Measurements from ENCODE around the gene ZFYVE28. TPM values are rescaled to one million over a fixed set of nuclear protein-coding genes. Genes with fewer than 3 reads are reported as not detected.

The ZFYVE28 gene
- total RNA-seq, 1 donor, result 10.5 TPM

- H3K27ac ChIP-seq (ENCODE audit: low read depth, low read length), result no peak overlapping the region
- H3K4me2 ChIP-seq (ENCODE audit: insufficient read depth, low read length), result no peak overlapping the region
- H3K79me2 ChIP-seq (ENCODE audit: insufficient read depth, low read length), result peaks cover 11% of the 10 kb centered on the region
- H4K20me1 ChIP-seq (ENCODE audit: insufficient read depth, low read length), result peaks cover 33% of the 10 kb centered on the region
- no peak overlapping the region for H2AFZ ChIP-seq (ENCODE audit: low read length)
- peak; percentile 81 for DNase-seq (ENCODE audit: insufficient read length, low spot score, missing footprints)
- peaks cover 7% of the 10 kb centered on the region for H3K4me1 ChIP-seq (ENCODE audit: insufficient read depth, low read length)
- TF ChIP-seq CTCF (IDR thresholded peaks at IDR 0.05; ENCODE audit: extremely low read depth, low read depth, low read length), result no peak
- H3K36me3 ChIP-seq (ENCODE audit: insufficient read depth, low read length), result peaks cover 22% of the 10 kb centered on the region
- no peaks in the 10 kb centered on the region for H3K27me3 ChIP-seq (ENCODE audit: insufficient read depth, low read length)
- H3K4me3 ChIP-seq (ENCODE audit: insufficient read depth, low read length), result no peak overlapping the region
- no peaks in the 10 kb centered on the region for H3K9me3 ChIP-seq (ENCODE audit: low read depth, low read length)
Observed at GRCh38 chr4:2248821-2249261, 169.6 kb downstream of the ZFYVE28 start.

- DNase-seq (ENCODE audit: insufficient read length, low spot score, missing footprints), result peak; percentile 73
- no peak overlapping the region for H3K4me2 ChIP-seq (ENCODE audit: insufficient read depth, low read length)
- peaks cover 26% of the 10 kb centered on the region for H4K20me1 ChIP-seq (ENCODE audit: insufficient read depth, low read length)
- no peaks in the 10 kb centered on the region for H3K27me3 ChIP-seq (ENCODE audit: insufficient read depth, low read length)
- peaks cover 18% of the 10 kb centered on the region for H3K36me3 ChIP-seq (ENCODE audit: insufficient read depth, low read length)
- TF ChIP-seq CTCF (IDR thresholded peaks at IDR 0.05; ENCODE audit: extremely low read depth, low read depth, low read length), result no peak
- peaks cover 6% of the 10 kb centered on the region for H3K79me2 ChIP-seq (ENCODE audit: insufficient read depth, low read length)
- H3K4me1 ChIP-seq (ENCODE audit: insufficient read depth, low read length), result peaks cover 10% of the 10 kb centered on the region
- no peak overlapping the region for H3K27ac ChIP-seq (ENCODE audit: low read depth, low read length)
- no peak overlapping the region for H2AFZ ChIP-seq (ENCODE audit: low read length)
- H3K9me3 ChIP-seq (ENCODE audit: low read depth, low read length), result no peaks in the 10 kb centered on the region
- H3K4me3 ChIP-seq (ENCODE audit: insufficient read depth, low read length), result no peak overlapping the region
Observed at GRCh38 chr4:2248044-2248780, 170.2 kb downstream of the ZFYVE28 start.

- Histone ChIP-seq H3K27ac (ENCODE audit: low read depth, low read length) (no peak overlapping the region), H3K27me3 (ENCODE audit: insufficient read depth, low read length) (no peaks in the 10 kb centered on the region), H4K20me1 (ENCODE audit: insufficient read depth, low read length) (peaks cover 20% of the 10 kb centered on the region)
Observed at GRCh38 chr4:2247128-2248043, 171.1 kb downstream of the ZFYVE28 start.

More at GRCh38 chr4:2247128-2248043, 171.1 kb downstream of the ZFYVE28 start:
- H3K4me3 ChIP-seq (ENCODE audit: insufficient read depth, low read length), result no peak overlapping the region
- H3K4me1 ChIP-seq (ENCODE audit: insufficient read depth, low read length), result peaks cover 10% of the 10 kb centered on the region
- DNase-seq (ENCODE audit: insufficient read length, low spot score, missing footprints), result peak; percentile 76
- TF ChIP-seq CTCF (IDR thresholded peaks at IDR 0.05; ENCODE audit: extremely low read depth, low read depth, low read length), result no peak
- H3K9me3 ChIP-seq (ENCODE audit: low read depth, low read length), result no peaks in the 10 kb centered on the region
- H3K36me3 ChIP-seq (ENCODE audit: insufficient read depth, low read length), result peaks cover 14% of the 10 kb centered on the region
- no peak overlapping the region for H2AFZ ChIP-seq (ENCODE audit: low read length)
- peaks cover 3% of the 10 kb centered on the region for H3K79me2 ChIP-seq (ENCODE audit: insufficient read depth, low read length)
- H3K4me2 ChIP-seq (ENCODE audit: insufficient read depth, low read length), result no peak overlapping the region

Data from osteoblast (primary cell).